GM06990 (cell line): ENCODE measurements around the gene MYOM3.

Experiments
- DNase-seq: peaks from one replicate; pipeline ENCODE4 v3.0.0-alpha.2; 2011; ENCODE audit not compliant: insufficient read length; ENCODE audit errors: extremely low read depth
- H3K27me3 ChIP-seq: replicated peaks from 2 replicates; pipeline ENCODE4 v1.6.0; 2011; ENCODE audit warnings: low read length; ENCODE audit not compliant: control insufficient read depth, insufficient read depth
- H3K36me3 ChIP-seq: 2 replicates; pipeline ENCODE4 v1.5.1; 2011; ENCODE audit warnings: low read length; ENCODE audit not compliant: control insufficient read depth, insufficient read depth
- H3K4me3 ChIP-seq: replicated peaks from 2 replicates; pipeline ENCODE4 v1.5.1; 2011; ENCODE audit warnings: low read depth, mild to moderate bottlenecking, control low read depth, low read length
- CTCF ChIP-seq: IDR thresholded peaks from 2 replicates; pipeline ENCODE4 v1.5.1; 2011; ENCODE audit warnings: low read length, control low read depth, mild to moderate bottlenecking, inconsistent platforms; ENCODE audit not compliant: insufficient read depth, poor library complexity, severe bottlenecking

The MYOM3 gene

GRCh38 chr1:24101796-24102586 lies 9.9 kb downstream of the MYOM3 start:
- no peak for DNase-seq
- no peak for TF ChIP-seq CTCF
- no peaks in the 10 kb centered on the region for H3K36me3 ChIP-seq
- H3K27me3 ChIP-seq, result peaks cover 2% of the 10 kb centered on the region
- no peak overlapping the region for H3K4me3 ChIP-seq

- DNase-seq, result no peak
- H3K36me3 ChIP-seq, result no peaks in the 10 kb centered on the region
- no peak for TF ChIP-seq CTCF
- H3K27me3 ChIP-seq, result peaks cover 2% of the 10 kb centered on the region
- no peak overlapping the region for H3K4me3 ChIP-seq
Measured at GRCh38 chr1:24100945-24101737, 10.8 kb downstream of the MYOM3 start.

- peaks cover 2% of the 10 kb centered on the region for H3K27me3 ChIP-seq
- H3K36me3 ChIP-seq, result no peaks in the 10 kb centered on the region
- TF ChIP-seq CTCF, result no peak
- no peak for DNase-seq
- H3K4me3 ChIP-seq, result no peak overlapping the region
Measured at GRCh38 chr1:24098943-24099638, 12.8 kb downstream of the MYOM3 start.

GRCh38 chr1:24098102-24098501 lies 13.8 kb downstream of the MYOM3 start:
- H3K4me3 ChIP-seq, result no peak overlapping the region

GRCh38 chr1:24097663-24098062 lies 14.3 kb downstream of the MYOM3 start:
- H3K36me3 ChIP-seq, result no peaks in the 10 kb centered on the region
- no peak overlapping the region for H3K4me3 ChIP-seq
- H3K27me3 ChIP-seq, result peaks cover 2% of the 10 kb centered on the region
- DNase-seq, result no peak
- TF ChIP-seq CTCF, result no peak

More at GRCh38 chr1:24098102-24098501, 13.8 kb downstream of the MYOM3 start:
- no peak for TF ChIP-seq CTCF
- DNase-seq, result no peak
- no peaks in the 10 kb centered on the region for H3K36me3 ChIP-seq
- H3K27me3 ChIP-seq, result peaks cover 2% of the 10 kb centered on the region
